ENCODE data around the gene FLII.

DNA sequence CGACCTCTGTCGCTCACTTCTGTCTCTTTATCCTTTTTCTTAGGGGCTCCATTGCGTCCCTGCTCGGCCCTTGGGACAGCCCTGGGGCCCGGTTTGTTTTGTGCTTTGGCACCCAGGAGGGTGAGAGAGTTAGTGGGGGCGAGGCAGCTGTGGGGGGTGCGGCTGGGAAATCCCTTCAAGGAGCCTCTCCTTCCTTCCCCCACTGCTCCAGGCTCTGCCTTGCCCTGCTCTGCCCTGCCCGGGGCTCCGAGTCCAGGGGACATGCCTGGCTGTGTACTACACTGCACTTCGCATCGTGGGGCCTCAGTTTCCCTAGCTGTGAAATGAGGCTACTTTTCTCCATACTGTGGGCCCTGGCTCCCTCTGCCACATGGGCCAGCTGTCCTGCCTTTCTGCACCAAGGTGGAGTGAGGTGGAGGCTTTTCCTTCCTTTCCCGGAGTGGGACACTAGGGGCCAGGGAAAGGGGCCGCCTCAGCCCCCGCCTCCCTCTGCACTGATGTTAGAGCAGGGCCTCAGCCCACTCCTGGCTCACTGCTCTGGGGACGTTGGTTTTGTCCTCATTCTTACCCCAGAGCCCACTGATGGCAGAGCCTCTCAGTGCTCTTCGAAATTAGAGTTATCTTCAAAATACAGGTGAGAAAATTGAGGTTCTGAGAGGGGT lies 32.1 kb downstream of the FLII start:
- TF ChIP-seq, protein P1, sequence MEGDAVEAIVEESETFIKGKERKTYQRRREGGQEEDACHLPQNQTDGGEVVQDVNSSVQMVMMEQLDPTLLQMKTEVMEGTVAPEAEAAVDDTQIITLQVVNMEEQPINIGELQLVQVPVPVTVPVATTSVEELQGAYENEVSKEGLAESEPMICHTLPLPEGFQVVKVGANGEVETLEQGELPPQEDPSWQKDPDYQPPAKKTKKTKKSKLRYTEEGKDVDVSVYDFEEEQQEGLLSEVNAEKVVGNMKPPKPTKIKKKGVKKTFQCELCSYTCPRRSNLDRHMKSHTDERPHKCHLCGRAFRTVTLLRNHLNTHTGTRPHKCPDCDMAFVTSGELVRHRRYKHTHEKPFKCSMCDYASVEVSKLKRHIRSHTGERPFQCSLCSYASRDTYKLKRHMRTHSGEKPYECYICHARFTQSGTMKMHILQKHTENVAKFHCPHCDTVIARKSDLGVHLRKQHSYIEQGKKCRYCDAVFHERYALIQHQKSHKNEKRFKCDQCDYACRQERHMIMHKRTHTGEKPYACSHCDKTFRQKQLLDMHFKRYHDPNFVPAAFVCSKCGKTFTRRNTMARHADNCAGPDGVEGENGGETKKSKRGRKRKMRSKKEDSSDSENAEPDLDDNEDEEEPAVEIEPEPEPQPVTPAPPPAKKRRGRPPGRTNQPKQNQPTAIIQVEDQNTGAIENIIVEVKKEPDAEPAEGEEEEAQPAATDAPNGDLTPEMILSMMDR (IDR thresholded peaks at IDR 0.05): no peak
- TF ChIP-seq POLR2A (IDR thresholded peaks at IDR 0.05): no peak
